ENCODE data around the gene MAPK8. TPM values are rescaled to one million over a fixed set of nuclear protein-coding genes. Genes with fewer than 3 reads are reported as not detected.

Gene MAPK8
- total RNA-seq, 2 experiments from 2014 or later: 47.8 to 50.6 TPM

- H3K4me3 ChIP-seq (ENCODE audit: low read length): no peak overlapping the region
- Mint-ChIP-seq H3K27me3 (no peaks in the 10 kb centered on the region), H3K27ac (no peak overlapping the region), H3K4me1 (ENCODE audit: low read depth) (no peaks in the 10 kb centered on the region), H3K9me3 (no peaks in the 10 kb centered on the region), H3K36me3 (ENCODE audit: low read depth) (no peaks in the 10 kb centered on the region), H3K4me3 (no peak overlapping the region)
- peak in 2 of 14 experiments; percentile 4 to 25 for DNase-seq
- no peak overlapping the region for H3K27ac ChIP-seq (ENCODE audit: low read depth in 1 of 2, low read length in 2 of 2)
- ATAC-seq (ENCODE audit: poor library complexity): no peak
- no peaks in the 10 kb centered on the region for H3K27me3 ChIP-seq (ENCODE audit: control insufficient read depth in 1 of 2, insufficient read depth in 2 of 2, low read length in 2 of 2)
- CTCF ChIA-PET: no interaction called here
- intact Hi-C loops (cut with DNase I, micrococcal nuclease): no loop called here
- TF ChIP-seq CTCF (IDR thresholded peaks at IDR 0.05): no peak
- H3K9me3 ChIP-seq (ENCODE audit: control insufficient read depth in 1 of 2, insufficient read depth in 1 of 2, low read length in 2 of 2): peaks cover 0 to 5% of the 10 kb centered on the region in 2 experiments
- POLR2A ChIA-PET: no interaction called here
- no peaks in the 10 kb centered on the region for H3K4me1 ChIP-seq (ENCODE audit: insufficient read depth, low read length)
- no peaks in the 10 kb centered on the region for H3K36me3 ChIP-seq (ENCODE audit: insufficient read depth, low read length)
Measured at GRCh38 chr10:48464871-48465736, 158.6 kb downstream of the MAPK8 start.

GRCh38 chr10:48465860-48466521, 159.5 kb downstream of the MAPK8 start:
- no peaks in the 10 kb centered on the region for H3K9me3 Mint-ChIP-seq
- POLR2A ChIA-PET: no interaction called here
- no peak overlapping the region for H3K27ac ChIP-seq (ENCODE audit: low read depth in 1 of 2, low read length in 2 of 2)
- H3K4me3 ChIP-seq (ENCODE audit: low read length): no peak overlapping the region
- TF ChIP-seq CTCF (IDR thresholded peaks at IDR 0.05): no peak
- no peaks in the 10 kb centered on the region for H3K36me3 Mint-ChIP-seq (ENCODE audit: low read depth)
- no peak overlapping the region for H3K4me3 Mint-ChIP-seq
- H3K9me3 ChIP-seq (ENCODE audit: control insufficient read depth in 1 of 2, insufficient read depth in 1 of 2, low read length in 2 of 2): peaks cover 0 to 5% of the 10 kb centered on the region in 2 experiments
- intact Hi-C loops (cut with DNase I, micrococcal nuclease): no loop called here
- H3K4me1 ChIP-seq (ENCODE audit: insufficient read depth, low read length): no peaks in the 10 kb centered on the region
- no peaks in the 10 kb centered on the region for H3K4me1 Mint-ChIP-seq (ENCODE audit: low read depth)
- no peaks in the 10 kb centered on the region for H3K27me3 Mint-ChIP-seq
- H3K27me3 ChIP-seq (ENCODE audit: control insufficient read depth in 1 of 2, insufficient read depth in 2 of 2, low read length in 2 of 2): no peaks in the 10 kb centered on the region
- DNase-seq: peak in 2 of 14 experiments; percentile 7 to 31
- no peak for ATAC-seq (ENCODE audit: poor library complexity)
- no peak overlapping the region for H3K27ac Mint-ChIP-seq
- no peaks in the 10 kb centered on the region for H3K36me3 ChIP-seq (ENCODE audit: insufficient read depth, low read length)
- CTCF ChIA-PET: no interaction called here

GRCh38 chr10:48466611-48467240, 160.2 kb downstream of the MAPK8 start:
- H3K27me3 Mint-ChIP-seq: no peaks in the 10 kb centered on the region
- intact Hi-C loops (cut with DNase I, micrococcal nuclease): no loop called here
- Histone ChIP-seq H3K27ac (ENCODE audit: low read depth in 1 of 2, low read length in 2 of 2) (no peak overlapping the region), H3K4me1 (ENCODE audit: insufficient read depth, low read length) (no peaks in the 10 kb centered on the region), H3K27me3 (ENCODE audit: control insufficient read depth in 1 of 2, insufficient read depth in 2 of 2, low read length in 2 of 2) (no peaks in the 10 kb centered on the region), H3K36me3 (ENCODE audit: insufficient read depth, low read length) (no peaks in the 10 kb centered on the region), H3K9me3 (ENCODE audit: control insufficient read depth in 1 of 2, insufficient read depth in 1 of 2, low read length in 2 of 2) (peaks cover 0 to 5% of the 10 kb centered on the region in 2 experiments), H3K4me3 (ENCODE audit: low read length) (no peak overlapping the region)
- POLR2A ChIA-PET: no interaction called here
- H3K36me3 Mint-ChIP-seq (ENCODE audit: low read depth): no peaks in the 10 kb centered on the region
- no peak for TF ChIP-seq CTCF (IDR thresholded peaks at IDR 0.05)
- H3K9me3 Mint-ChIP-seq: no peaks in the 10 kb centered on the region
- H3K27ac Mint-ChIP-seq: no peak overlapping the region
- no peak for ATAC-seq (ENCODE audit: poor library complexity)
- peak in 1 of 14 experiments; percentile 28 for DNase-seq
- CTCF ChIA-PET: no interaction called here
- H3K4me1 Mint-ChIP-seq (ENCODE audit: low read depth): no peaks in the 10 kb centered on the region
- no peak overlapping the region for H3K4me3 Mint-ChIP-seq

Data from CD4-positive, alpha-beta T cell (primary cell).